ENCODE measurements around the gene TTC28. TPM values are rescaled to one million over a fixed set of nuclear protein-coding genes. Genes with fewer than 3 reads are reported as not detected.

Gene TTC28
- total RNA-seq, 4 donors from 2014 or later: 35.6 to 42.6 (median 36.9) TPM

GRCh38 chr22:27988704-27989103 lies 690.9 kb downstream of the TTC28 start:
- no peak for DNase-seq (ENCODE audit: extremely low spot score)
- Histone ChIP-seq H3K4me3 (no peak overlapping the region), H3K4me1 (peaks cover 17 to 18% (median 18%) of the 10 kb centered on the region in 4 donors), H3K9me3 (no peaks in the 10 kb centered on the region), H3K36me3 (peaks cover 16 to 96% (median 59%) of the 10 kb centered on the region in 4 donors), H3K27ac (replicated peaks in 1 of 4) (no peak overlapping the region), H3K27me3 (no peaks in the 10 kb centered on the region)
- intact Hi-C loops (cut with DNase I): no loop called here
- WGBS: 88% methylated on average over 7 of the region's 7 CpGs
- TF ChIP-seq POLR2AphosphoS5 (IDR thresholded peaks at IDR 0.05) (no peak), POLR2A (IDR thresholded peaks at IDR 0.05; ENCODE audit: low read depth) (no peak), EP300 (IDR thresholded peaks at IDR 0.05) (no peak)

GRCh38 chr22:27987557-27987956 lies 692.1 kb downstream of the TTC28 start:
- Histone ChIP-seq H3K9me3 (no peaks in the 10 kb centered on the region), H3K27me3 (no peaks in the 10 kb centered on the region), H3K4me1 (peaks cover 17 to 18% (median 18%) of the 10 kb centered on the region in 4 donors), H3K27ac (replicated peaks in 1 of 4) (no peak overlapping the region), H3K36me3 (peaks cover 24 to 96% (median 60%) of the 10 kb centered on the region in 4 donors), H3K4me3 (no peak overlapping the region)
- no peak for DNase-seq (ENCODE audit: extremely low spot score)
- 65% methylated on average over 6 of the region's 6 CpGs for WGBS
- TF ChIP-seq CTCF (IDR thresholded peaks at IDR 0.05) (no peak), EP300 (IDR thresholded peaks at IDR 0.05) (no peak), POLR2A (IDR thresholded peaks at IDR 0.05; ENCODE audit: low read depth) (no peak), POLR2AphosphoS5 (IDR thresholded peaks at IDR 0.05) (no peak)
- intact Hi-C loops (cut with DNase I): no loop called here

- intact Hi-C loops (cut with DNase I): no loop called here
- Histone ChIP-seq H3K27ac (replicated peaks in 1 of 4) (no peak overlapping the region), H3K36me3 (peaks cover 24 to 96% (median 60%) of the 10 kb centered on the region in 4 donors), H3K27me3 (no peaks in the 10 kb centered on the region), H3K9me3 (no peaks in the 10 kb centered on the region), H3K4me1 (peaks cover 15 to 18% (median 17%) of the 10 kb centered on the region in 4 donors), H3K4me3 (no peak overlapping the region)
- TF ChIP-seq EP300 (IDR thresholded peaks at IDR 0.05) (no peak), POLR2A (IDR thresholded peaks at IDR 0.05; ENCODE audit: low read depth) (no peak), POLR2AphosphoS5 (IDR thresholded peaks at IDR 0.05) (no peak), CTCF (IDR thresholded peaks at IDR 0.05) (no peak)
- WGBS: 100% methylated on average over 3 of the region's 5 CpGs
- no peak for DNase-seq (ENCODE audit: extremely low spot score)
These were observed 692.7 kb downstream of the TTC28 start for GRCh38 chr22:27986937-27987336.

GRCh38 chr22:27986459-27986858 lies 693.2 kb downstream of the TTC28 start:
- TF ChIP-seq CTCF (IDR thresholded peaks at IDR 0.05) (no peak), POLR2A (IDR thresholded peaks at IDR 0.05; ENCODE audit: low read depth) (no peak), EP300 (IDR thresholded peaks at IDR 0.05) (no peak), POLR2AphosphoS5 (IDR thresholded peaks at IDR 0.05) (no peak)
- Histone ChIP-seq H3K9me3 (no peaks in the 10 kb centered on the region), H3K36me3 (peaks cover 24 to 96% (median 60%) of the 10 kb centered on the region in 4 donors), H3K27ac (replicated peaks in 1 of 4) (no peak overlapping the region), H3K4me1 (peaks cover 10 to 14% (median 13%) of the 10 kb centered on the region in 4 donors), H3K4me3 (no peak overlapping the region), H3K27me3 (no peaks in the 10 kb centered on the region)
- WGBS: 74% methylated on average over 5 of the region's 5 CpGs
- intact Hi-C loops (cut with DNase I): no loop called here
- DNase-seq (ENCODE audit: extremely low spot score): no peak

- Histone ChIP-seq H3K9me3 (no peaks in the 10 kb centered on the region), H3K4me3 (no peak overlapping the region), H3K36me3 (peaks cover 24 to 91% (median 60%) of the 10 kb centered on the region in 4 donors), H3K27me3 (no peaks in the 10 kb centered on the region), H3K4me1 (peaks cover 2 to 6% (median 5%) of the 10 kb centered on the region in 4 donors), H3K27ac (replicated peaks in 1 of 4) (no peak overlapping the region)
- DNase-seq (ENCODE audit: extremely low spot score): no peak
- intact Hi-C loops (cut with DNase I): no loop called here
- WGBS: 93% methylated on average over 12 of the region's 12 CpGs
- TF ChIP-seq POLR2AphosphoS5 (IDR thresholded peaks at IDR 0.05): no peak
- no peak for TF ChIP-seq EP300 (IDR thresholded peaks at IDR 0.05)
- no peak for TF ChIP-seq CTCF (IDR thresholded peaks at IDR 0.05)
- TF ChIP-seq POLR2A (IDR thresholded peaks at IDR 0.05; ENCODE audit: low read depth): no peak
These were observed 694.0 kb downstream of the TTC28 start for GRCh38 chr22:27985323-27986275.

Measured in esophagus muscularis mucosa (tissue), 4 donors.